HFFc6 (cell line): ENCODE measurements around the gene CNGA3. TPM values are rescaled to one million over a fixed set of nuclear protein-coding genes. Genes with fewer than 3 reads are reported as not detected.
"Not testable (repeated sequence)": the region's sequence is repeated elsewhere in the genome, so short reads cannot be mapped to it uniquely, and the experiment has no call there.

Experiments
- DNase-seq: peaks from one replicate; pipeline ENCODE4 v3.0.0-alpha.2; 2018
- H3K27ac Mint-ChIP-seq: 2 replicates; pipeline ENCODE4 v1.8.0; 2020; ENCODE audit warnings: mild to moderate bottlenecking, mixed read lengths
- H3K27me3 Mint-ChIP-seq: 2 replicates; pipeline ENCODE4 v1.8.0; 2021; ENCODE audit warnings: mild to moderate bottlenecking, moderate library complexity, mixed read lengths; ENCODE audit not compliant: insufficient read depth
- H3K36me3 Mint-ChIP-seq: 2 replicates; pipeline ENCODE4 v1.8.0; 2021; ENCODE audit warnings: low read depth, mixed read lengths
- H3K4me1 Mint-ChIP-seq: 2 replicates; pipeline ENCODE4 v1.8.0; 2020; ENCODE audit warnings: low read depth, mixed read lengths
- H3K4me3 Mint-ChIP-seq: 2 replicates; pipeline ENCODE4 v1.8.0; 2020; ENCODE audit warnings: mild to moderate bottlenecking, moderate library complexity, mixed read lengths
- H3K9me3 Mint-ChIP-seq: 2 replicates; pipeline ENCODE4 v1.8.0; 2020; ENCODE audit warnings: mild to moderate bottlenecking, mixed read lengths
- total RNA-seq, 6 experiments: library from RNA; stranded (reverse); fragmentation: NEBNext Ultra II Directional; extraction: Animal tissue kit (Norgen Biotek cat#: 25700); gene quantifications; 2 replicates in 1 of 6; 3 replicates in 5 of 6; pipeline ENCODE4 v1.2.3, GENCODE V29; 2021
- TF ChIP-seq, protein P1 (sequence below): fragments of 200-600 bp; sonication (generic); IDR thresholded peaks from 2 replicates; pipeline ENCODE4 v1.5.0; 2021; ENCODE audit warnings: antibody characterized with exemption, mild to moderate bottlenecking

The CNGA3 gene
- total RNA-seq, 6 experiments from 2014 or later = 0.14 to 0.71 (median 0.22) TPM

DNA sequence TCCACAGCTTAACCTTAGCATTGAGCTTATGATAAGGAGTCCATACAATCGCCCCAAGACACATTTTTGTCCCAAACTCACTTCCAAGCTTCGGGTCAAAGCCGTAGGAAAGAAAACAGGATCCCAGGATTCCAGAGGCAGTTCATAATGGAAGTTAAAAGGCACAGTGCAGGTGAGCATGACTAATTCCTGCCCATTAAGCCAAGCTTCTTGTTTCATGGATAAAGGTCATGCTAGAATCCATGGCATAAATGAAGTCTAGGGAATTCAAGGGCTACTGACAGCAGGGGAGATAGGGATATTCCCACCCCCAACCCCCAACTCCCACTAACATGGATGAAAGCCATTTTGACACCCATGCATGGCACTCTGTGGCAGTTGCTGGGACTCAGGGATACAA is 88.2 kb downstream of the CNGA3 start:
- Mint-ChIP-seq H3K4me3 (no peak overlapping the region), H3K9me3 (peaks cover 30% of the 10 kb centered on the region), H3K27ac (no peak overlapping the region), H3K4me1 (no peaks in the 10 kb centered on the region), H3K36me3 (peaks cover 16% of the 10 kb centered on the region), H3K27me3 (peaks cover 18% of the 10 kb centered on the region)
- TF ChIP-seq, protein P1, sequence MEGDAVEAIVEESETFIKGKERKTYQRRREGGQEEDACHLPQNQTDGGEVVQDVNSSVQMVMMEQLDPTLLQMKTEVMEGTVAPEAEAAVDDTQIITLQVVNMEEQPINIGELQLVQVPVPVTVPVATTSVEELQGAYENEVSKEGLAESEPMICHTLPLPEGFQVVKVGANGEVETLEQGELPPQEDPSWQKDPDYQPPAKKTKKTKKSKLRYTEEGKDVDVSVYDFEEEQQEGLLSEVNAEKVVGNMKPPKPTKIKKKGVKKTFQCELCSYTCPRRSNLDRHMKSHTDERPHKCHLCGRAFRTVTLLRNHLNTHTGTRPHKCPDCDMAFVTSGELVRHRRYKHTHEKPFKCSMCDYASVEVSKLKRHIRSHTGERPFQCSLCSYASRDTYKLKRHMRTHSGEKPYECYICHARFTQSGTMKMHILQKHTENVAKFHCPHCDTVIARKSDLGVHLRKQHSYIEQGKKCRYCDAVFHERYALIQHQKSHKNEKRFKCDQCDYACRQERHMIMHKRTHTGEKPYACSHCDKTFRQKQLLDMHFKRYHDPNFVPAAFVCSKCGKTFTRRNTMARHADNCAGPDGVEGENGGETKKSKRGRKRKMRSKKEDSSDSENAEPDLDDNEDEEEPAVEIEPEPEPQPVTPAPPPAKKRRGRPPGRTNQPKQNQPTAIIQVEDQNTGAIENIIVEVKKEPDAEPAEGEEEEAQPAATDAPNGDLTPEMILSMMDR = no peak
- no peak for DNase-seq

DNA sequence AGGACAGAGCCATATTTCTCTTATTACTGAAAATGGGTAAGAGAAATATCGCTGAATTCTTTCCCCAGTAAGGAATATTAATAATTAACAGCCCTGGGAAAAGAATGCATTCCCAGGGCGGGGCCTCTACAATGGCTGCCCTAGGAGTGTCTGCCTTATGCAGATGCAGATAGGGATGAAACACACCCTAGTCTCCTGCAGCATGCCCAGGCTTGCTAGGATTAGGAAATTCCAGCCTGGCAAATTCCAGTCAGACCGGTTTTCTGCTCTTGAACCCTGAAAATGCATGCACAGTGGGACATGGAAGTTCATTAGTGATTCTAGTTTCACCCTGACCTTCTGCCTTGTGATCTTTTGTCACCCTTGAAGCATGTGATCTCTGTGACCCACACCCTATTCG is 89.4 kb downstream of the CNGA3 start:
- H3K4me1 Mint-ChIP-seq, H3K27ac Mint-ChIP-seq, DNase-seq, H3K4me3 Mint-ChIP-seq: not testable (repeated sequence)
- peaks cover 30% of the 10 kb centered on the region for H3K9me3 Mint-ChIP-seq
- peaks cover 15% of the 10 kb centered on the region for H3K36me3 Mint-ChIP-seq
- H3K27me3 Mint-ChIP-seq = peaks cover 15% of the 10 kb centered on the region

DNA sequence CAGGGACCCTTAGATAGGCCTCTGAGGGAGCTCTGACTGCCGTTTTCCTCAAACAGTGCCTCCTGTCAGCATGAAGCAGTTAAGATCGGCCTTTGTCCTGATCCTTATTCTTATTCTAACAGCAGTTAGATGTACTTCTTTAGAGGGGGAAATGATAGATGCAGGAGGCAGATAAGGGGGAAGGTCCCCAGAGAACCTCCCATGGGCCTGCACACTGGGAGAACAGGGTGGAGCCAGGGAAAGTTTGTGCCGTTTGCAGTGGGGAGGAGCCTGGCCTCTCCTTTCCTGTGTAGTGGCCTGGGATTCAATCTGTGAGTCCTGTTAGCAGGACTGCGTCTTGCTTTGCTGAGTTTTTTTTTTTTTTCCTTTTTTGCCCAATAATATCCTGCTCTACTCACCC is 90.5 kb downstream of the CNGA3 start:
- DNase-seq = no peak
- H3K4me1 Mint-ChIP-seq = no peaks in the 10 kb centered on the region
- peaks cover 30% of the 10 kb centered on the region for H3K9me3 Mint-ChIP-seq
- H3K27me3 Mint-ChIP-seq = peaks cover 9% of the 10 kb centered on the region
- no peak overlapping the region for H3K4me3 Mint-ChIP-seq
- no peak overlapping the region for H3K27ac Mint-ChIP-seq
- peaks cover 12% of the 10 kb centered on the region for H3K36me3 Mint-ChIP-seq
- TF ChIP-seq, protein P1 = no peak

DNA sequence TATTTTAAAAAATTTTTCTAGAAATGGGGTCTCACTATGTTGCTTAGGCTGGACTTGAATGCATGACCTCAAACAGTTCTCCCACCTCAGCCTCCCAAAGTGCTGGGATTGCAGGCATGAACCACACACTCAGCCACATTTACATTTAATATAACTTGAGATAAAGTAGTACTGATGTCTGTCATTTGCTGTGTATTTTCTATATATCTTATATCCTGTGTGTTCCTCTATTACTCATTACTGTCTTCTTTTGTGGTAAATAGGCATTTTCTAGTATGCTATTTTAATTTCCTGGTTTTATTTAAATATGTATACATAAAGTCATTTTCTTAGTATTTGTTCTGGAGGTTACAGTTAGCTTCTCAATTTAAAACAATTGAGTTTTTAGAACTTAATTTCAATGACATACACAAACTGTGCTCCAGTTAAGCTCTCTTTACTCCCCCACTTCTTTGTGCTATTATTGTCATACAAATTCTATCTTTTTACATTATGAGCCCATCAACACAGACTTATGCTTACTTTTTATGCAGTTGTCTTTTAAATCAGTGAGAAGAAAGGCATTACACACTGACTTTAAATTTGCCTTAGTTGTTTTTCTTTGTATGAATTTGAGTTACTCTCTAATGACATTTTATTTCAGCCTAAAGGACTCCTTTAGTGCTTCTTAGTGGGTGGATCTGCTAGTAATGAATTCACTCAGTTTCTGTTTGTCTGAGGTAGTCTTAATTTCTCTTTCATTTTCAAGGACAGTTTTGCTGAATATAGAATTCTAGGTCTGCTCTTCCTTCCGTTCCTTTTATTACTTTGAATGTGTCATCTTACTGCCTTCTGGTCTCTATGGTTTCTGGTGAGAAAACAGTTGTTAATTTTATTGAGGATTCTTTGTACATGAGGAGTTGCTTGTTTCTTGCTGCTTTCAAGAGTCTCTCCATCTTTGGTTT is 92.2 kb downstream of the CNGA3 start:
- Mint-ChIP-seq H3K36me3 (peaks cover 7% of the 10 kb centered on the region), H3K9me3 (peaks cover 21% of the 10 kb centered on the region), H3K27me3 (peaks cover 9% of the 10 kb centered on the region), H3K4me1 (no peaks in the 10 kb centered on the region), H3K4me3 (no peak overlapping the region), H3K27ac (no peak overlapping the region)
- no peak for DNase-seq
- TF ChIP-seq, protein P1 = no peak

DNA sequence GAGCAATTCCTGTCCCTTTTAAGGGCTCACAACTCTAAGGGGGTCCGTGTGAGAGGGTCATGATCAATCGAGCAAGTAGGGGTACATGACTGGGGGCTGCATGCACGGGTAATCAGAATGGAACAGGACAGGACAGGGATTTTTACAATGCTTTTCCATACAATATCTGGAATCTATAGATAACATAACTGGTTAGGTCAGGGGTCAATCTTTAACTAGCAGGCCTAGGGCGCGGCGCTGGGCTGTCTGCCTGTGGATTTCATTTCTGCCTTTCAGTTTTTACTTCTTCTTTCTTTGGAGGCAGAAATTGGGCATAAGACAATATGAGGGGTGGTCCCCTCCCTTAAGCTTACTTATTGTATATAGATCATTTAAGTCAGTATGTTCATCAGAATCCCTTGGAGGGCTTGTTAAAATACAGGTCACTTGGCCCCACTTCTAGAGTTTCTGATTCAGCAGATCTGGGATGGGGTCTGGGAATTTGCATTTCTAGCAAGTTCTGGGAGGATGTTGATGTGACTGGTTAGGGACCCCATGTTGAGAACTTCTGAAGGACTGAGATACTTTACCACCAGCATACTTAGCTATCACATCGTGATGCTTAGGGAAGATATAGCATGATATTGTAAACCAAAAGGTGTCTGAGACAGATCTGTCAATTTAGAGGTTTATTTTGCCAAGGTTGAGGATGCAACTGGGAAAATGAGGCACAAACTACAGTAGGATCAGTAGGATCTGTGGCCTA is 95.6 kb downstream of the CNGA3 start:
- TF ChIP-seq, protein P1 = no peak
- peaks cover 9% of the 10 kb centered on the region for H3K27me3 Mint-ChIP-seq
- H3K4me3 Mint-ChIP-seq = no peak overlapping the region

DNA sequence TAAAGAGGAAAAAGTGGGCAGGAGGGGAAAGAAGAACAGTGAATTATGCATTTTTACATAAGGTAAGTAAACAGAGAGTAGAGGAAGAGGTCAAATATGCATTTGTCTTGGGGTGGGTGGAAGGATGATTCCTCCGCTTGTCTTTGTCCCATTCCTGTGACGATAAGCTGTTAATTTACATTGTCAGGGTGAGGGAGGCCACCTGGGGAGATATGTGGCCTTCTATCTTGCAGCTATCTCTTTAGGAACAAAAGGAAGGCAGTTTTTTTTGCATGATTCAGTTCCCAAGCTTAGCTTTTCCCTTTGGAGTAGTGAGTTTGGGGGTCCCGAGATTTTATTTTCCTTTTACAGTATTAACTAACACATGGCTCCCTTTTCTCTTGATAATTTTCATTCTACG is 96.2 kb downstream of the CNGA3 start:
- Mint-ChIP-seq H3K36me3 (no peaks in the 10 kb centered on the region; the same call in 1 of the 2 replicates), H3K4me3 (no peak overlapping the region), H3K9me3 (no peaks in the 10 kb centered on the region), H3K27me3 (peaks cover 5% of the 10 kb centered on the region), H3K27ac (no peak overlapping the region), H3K4me1 (peaks cover 23% of the 10 kb centered on the region)
- TF ChIP-seq, protein P1 = no peak
- no peak for DNase-seq

More for the DNA sequence above, 95.6 kb downstream of the CNGA3 start:
- DNase-seq = no peak
- no peaks in the 10 kb centered on the region for H3K9me3 Mint-ChIP-seq
- no peaks in the 10 kb centered on the region; the same call in 1 of the 2 replicates for H3K36me3 Mint-ChIP-seq
- peaks cover 23% of the 10 kb centered on the region for H3K4me1 Mint-ChIP-seq
- H3K27ac Mint-ChIP-seq = no peak overlapping the region
